Kidney epithelial cell (primary cell): ENCODE data around the gene NFASC. TPM values are rescaled to one million over a fixed set of nuclear protein-coding genes. Genes with fewer than 3 reads are reported as not detected.

Experiments used
- DNase-seq: peaks from one replicate; pipeline ENCODE4 v3.0.0-alpha.2; 2010; ENCODE audit warnings: low read depth
- H3K27me3 ChIP-seq: 2 replicates; pipeline ENCODE4 v1.6.0; 2011; ENCODE audit warnings: low read length; ENCODE audit not compliant: control insufficient read depth, insufficient read depth
- H3K36me3 ChIP-seq: 2 replicates; pipeline ENCODE4 v1.5.1; 2011; ENCODE audit warnings: low read length; ENCODE audit not compliant: control insufficient read depth, insufficient read depth
- H3K4me3 ChIP-seq: 2 replicates; pipeline ENCODE4 v1.5.1; 2011; ENCODE audit warnings: low read depth, mild to moderate bottlenecking, control low read depth, low read length
- CTCF ChIP-seq: IDR thresholded peaks from 2 replicates; pipeline ENCODE4 v1.5.1; 2011; ENCODE audit warnings: mild to moderate bottlenecking, moderate library complexity, low read length, control low read depth, inconsistent platforms; ENCODE audit not compliant: insufficient read depth, poor library complexity, severe bottlenecking
- total RNA-seq: library from RNA; depleted of rRNA; stranded (reverse); fragments of >200 nt; gene quantifications from 2 replicates; pipeline ENCODE4 v1.2.3, GENCODE V29; 2015

NFASC gene
- total RNA-seq, 1 donor from 2014 or later: 1.2 TPM

- no peaks in the 10 kb centered on the region for H3K36me3 ChIP-seq
- no peak for TF ChIP-seq CTCF
- no peak overlapping the region for H3K4me3 ChIP-seq
- H3K27me3 ChIP-seq: no peaks in the 10 kb centered on the region
- no peak for DNase-seq
Observed at GRCh38 chr1:204902671-204903070, 32.0 kb downstream of the NFASC start.

GRCh38 chr1:204904228-204904810, 33.7 kb downstream of the NFASC start:
- TF ChIP-seq CTCF: no peak
- no peak for DNase-seq
- H3K36me3 ChIP-seq: no peaks in the 10 kb centered on the region
- H3K27me3 ChIP-seq: no peaks in the 10 kb centered on the region
- H3K4me3 ChIP-seq: no peak overlapping the region

- Histone ChIP-seq H3K36me3 (no peaks in the 10 kb centered on the region), H3K27me3 (no peaks in the 10 kb centered on the region), H3K4me3 (no peak overlapping the region)
- TF ChIP-seq CTCF: no peak
- no peak for DNase-seq
Observed at GRCh38 chr1:204909109-204909508, 38.4 kb downstream of the NFASC start.

GRCh38 chr1:204915861-204916495, 45.3 kb downstream of the NFASC start:
- no peak overlapping the region for H3K4me3 ChIP-seq
- H3K36me3 ChIP-seq: no peaks in the 10 kb centered on the region
- DNase-seq: no peak
- H3K27me3 ChIP-seq: no peaks in the 10 kb centered on the region
- no peak for TF ChIP-seq CTCF

GRCh38 chr1:204917802-204918201, 47.1 kb downstream of the NFASC start:
- Histone ChIP-seq H3K36me3 (no peaks in the 10 kb centered on the region), H3K27me3 (no peaks in the 10 kb centered on the region), H3K4me3 (no peak overlapping the region)
- no peak for TF ChIP-seq CTCF
- no peak for DNase-seq

GRCh38 chr1:204920511-204920910, 49.8 kb downstream of the NFASC start:
- DNase-seq: no peak
- TF ChIP-seq CTCF: no peak
- Histone ChIP-seq H3K36me3 (no peaks in the 10 kb centered on the region), H3K27me3 (no peaks in the 10 kb centered on the region), H3K4me3 (no peak overlapping the region)
